GM19035 (cell line): Measurements from ENCODE around the gene TTC3.

ENCODE experiments used
- ATAC-seq: cut with Tn5 transposase; IDR thresholded peaks from one replicate; pipeline ENCODE4 v1.9.1; 2021; ENCODE audit not compliant: unreplicated experiment

TTC3 gene

GRCh38 chr21:37058261-37058660 is 14.8 kb upstream of the TTC3 start:
- no peak for ATAC-seq

- ATAC-seq = no peak
These were observed 13.9 kb upstream of the TTC3 start for GRCh38 chr21:37059181-37059580.

- no peak for ATAC-seq
These were observed 12.8 kb upstream of the TTC3 start for GRCh38 chr21:37060296-37060695.

- ATAC-seq = no peak
These were observed 11.0 kb upstream of the TTC3 start for GRCh38 chr21:37061926-37062592.

GRCh38 chr21:37062593-37062935 is 10.5 kb upstream of the TTC3 start:
- no peak for ATAC-seq

GRCh38 chr21:37063433-37063832 is 9.6 kb upstream of the TTC3 start:
- no peak for ATAC-seq

GRCh38 chr21:37064841-37065240 is 8.2 kb upstream of the TTC3 start:
- no peak for ATAC-seq

GRCh38 chr21:37065561-37066177 is 7.4 kb upstream of the TTC3 start:
- ATAC-seq = no peak

GRCh38 chr21:37071561-37072273 is 1.3 kb upstream of the TTC3 start:
- no peak for ATAC-seq

GRCh38 chr21:37072274-37072987 is 623 bp upstream of the TTC3 start:
- peak; percentile 38 for ATAC-seq

- ATAC-seq = peak; percentile 31
These were observed 553 bp downstream of the TTC3 start for GRCh38 chr21:37073417-37074196.

GRCh38 chr21:37074197-37074510 is 1.1 kb downstream of the TTC3 start:
- no peak for ATAC-seq

GRCh38 chr21:37074546-37074945 is 1.5 kb downstream of the TTC3 start:
- ATAC-seq = no peak

- ATAC-seq = no peak
These were observed 2.2 kb downstream of the TTC3 start for GRCh38 chr21:37075214-37075770.

- no peak for ATAC-seq
These were observed 3.2 kb downstream of the TTC3 start for GRCh38 chr21:37076087-37076850.

GRCh38 chr21:37077403-37077802 is 4.3 kb downstream of the TTC3 start:
- ATAC-seq = no peak

GRCh38 chr21:37079211-37079824 is 6.3 kb downstream of the TTC3 start:
- no peak for ATAC-seq

- no peak for ATAC-seq
These were observed 9.3 kb downstream of the TTC3 start for GRCh38 chr21:37082375-37082774.

- no peak for ATAC-seq
These were observed 9.9 kb downstream of the TTC3 start for GRCh38 chr21:37082856-37083528.
